Bronchial epithelial cell (primary cell): ENCODE data around the gene ZWILCH. TPM values are rescaled to one million over a fixed set of nuclear protein-coding genes. Genes with fewer than 3 reads are reported as not detected.
"Not testable (repeated sequence)": the region's sequence is repeated elsewhere in the genome, so short reads cannot be mapped to it uniquely, and the experiment has no call there.

Experiments
- DNase-seq: peaks from one replicate; pipeline ENCODE4 v3.0.0-alpha.2; 2010; ENCODE audit warnings: low read depth
- FAIRE-seq: peaks from 2 replicates; lab custom pipeline; 2011; peaks lifted over from hg19 to GRCh38; lab: Jason Lieb, UNC
- H3K27me3 ChIP-seq: 2 replicates; pipeline ENCODE4 v1.5.1; 2011; ENCODE audit warnings: low read length; ENCODE audit not compliant: control insufficient read depth, insufficient read depth
- H3K36me3 ChIP-seq: 2 replicates; pipeline ENCODE4 v1.5.1; 2011; ENCODE audit warnings: low read length; ENCODE audit not compliant: control insufficient read depth, insufficient read depth
- H3K4me3 ChIP-seq: 2 replicates; pipeline ENCODE4 v1.5.1; 2011; ENCODE audit warnings: mild to moderate bottlenecking, low read depth, low read length, control low read depth
- total RNA-seq: library from RNA; depleted of rRNA; stranded (reverse); fragments of >200 nt; gene quantifications from 2 replicates; pipeline ENCODE4 v1.2.1, GENCODE V29; 2014
- TF ChIP-seq, protein P1 (sequence below): IDR thresholded peaks from 2 replicates; pipeline ENCODE4 v1.5.1; 2011; ENCODE audit warnings: mild to moderate bottlenecking, moderate library complexity, low read length, control low read depth, inconsistent platforms; ENCODE audit not compliant: insufficient read depth, severe bottlenecking

The ZWILCH gene
- total RNA-seq, 1 donor from 2014 or later, result 6.1 TPM

DNA sequence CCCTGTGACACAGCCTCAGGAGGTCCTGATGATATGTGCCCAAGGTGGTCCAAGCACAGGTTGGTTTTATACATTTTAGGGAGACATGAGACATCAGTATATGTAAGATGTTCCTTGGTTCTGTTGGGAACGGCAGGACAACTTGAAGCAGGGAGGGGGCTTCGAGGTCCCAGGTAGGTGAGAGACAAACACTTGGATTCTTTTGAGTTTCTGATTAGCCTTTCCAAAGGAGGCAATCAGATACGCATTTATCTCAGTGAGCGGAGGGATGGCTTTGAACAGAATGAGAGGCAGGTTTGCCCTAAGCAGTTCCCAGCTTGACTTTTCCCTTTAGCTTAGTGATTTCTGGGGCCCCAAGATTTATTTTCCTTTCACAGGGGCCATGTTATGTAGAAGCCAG is 34.3 kb upstream of the ZWILCH start:
- not testable (repeated sequence) for DNase-seq, FAIRE-seq, H3K36me3 ChIP-seq, H3K4me3 ChIP-seq, H3K27me3 ChIP-seq

- TF ChIP-seq, protein P1, sequence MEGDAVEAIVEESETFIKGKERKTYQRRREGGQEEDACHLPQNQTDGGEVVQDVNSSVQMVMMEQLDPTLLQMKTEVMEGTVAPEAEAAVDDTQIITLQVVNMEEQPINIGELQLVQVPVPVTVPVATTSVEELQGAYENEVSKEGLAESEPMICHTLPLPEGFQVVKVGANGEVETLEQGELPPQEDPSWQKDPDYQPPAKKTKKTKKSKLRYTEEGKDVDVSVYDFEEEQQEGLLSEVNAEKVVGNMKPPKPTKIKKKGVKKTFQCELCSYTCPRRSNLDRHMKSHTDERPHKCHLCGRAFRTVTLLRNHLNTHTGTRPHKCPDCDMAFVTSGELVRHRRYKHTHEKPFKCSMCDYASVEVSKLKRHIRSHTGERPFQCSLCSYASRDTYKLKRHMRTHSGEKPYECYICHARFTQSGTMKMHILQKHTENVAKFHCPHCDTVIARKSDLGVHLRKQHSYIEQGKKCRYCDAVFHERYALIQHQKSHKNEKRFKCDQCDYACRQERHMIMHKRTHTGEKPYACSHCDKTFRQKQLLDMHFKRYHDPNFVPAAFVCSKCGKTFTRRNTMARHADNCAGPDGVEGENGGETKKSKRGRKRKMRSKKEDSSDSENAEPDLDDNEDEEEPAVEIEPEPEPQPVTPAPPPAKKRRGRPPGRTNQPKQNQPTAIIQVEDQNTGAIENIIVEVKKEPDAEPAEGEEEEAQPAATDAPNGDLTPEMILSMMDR, result no peak
- no peaks in the 10 kb centered on the region for H3K27me3 ChIP-seq
- no peak overlapping the region for H3K4me3 ChIP-seq
- H3K36me3 ChIP-seq, result no peaks in the 10 kb centered on the region
- DNase-seq (no peak), FAIRE-seq (no peak)
Observed at GRCh38 chr15:66472176-66472999, 32.7 kb upstream of the ZWILCH start.

- no peaks in the 10 kb centered on the region for H3K27me3 ChIP-seq
- no peak overlapping the region for H3K4me3 ChIP-seq
- FAIRE-seq, result no peak
- no peaks in the 10 kb centered on the region for H3K36me3 ChIP-seq
- DNase-seq, result no peak
- TF ChIP-seq, protein P1, result no peak
Observed at GRCh38 chr15:66474135-66474534, 31.0 kb upstream of the ZWILCH start.

DNA sequence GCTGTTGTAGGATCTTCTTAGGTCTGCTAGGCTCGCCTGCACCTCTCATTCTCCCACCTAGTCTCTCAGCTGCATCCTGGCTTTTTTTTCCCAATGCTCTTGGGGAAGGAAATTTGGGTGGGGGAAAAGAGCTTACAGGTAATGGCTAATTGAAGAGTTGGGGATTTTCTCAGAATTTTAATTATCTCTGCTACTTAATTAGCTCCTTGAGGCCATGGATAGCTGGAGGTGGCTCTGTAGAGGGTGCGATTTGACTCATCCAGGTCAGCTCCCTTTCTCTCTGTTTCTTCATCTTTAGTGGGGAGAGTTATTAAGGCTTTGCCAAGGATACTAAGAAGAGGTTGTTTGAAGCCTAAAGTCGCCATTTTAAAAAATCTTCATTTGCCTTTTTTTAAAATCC is 30.2 kb upstream of the ZWILCH start:
- DNase-seq (no peak), FAIRE-seq (no peak)
- Histone ChIP-seq H3K36me3 (no peaks in the 10 kb centered on the region), H3K27me3 (no peaks in the 10 kb centered on the region), H3K4me3 (no peak overlapping the region)
- TF ChIP-seq, protein P1, result no peak

- TF ChIP-seq, protein P1, result no peak
- FAIRE-seq, result no peak
Observed at GRCh38 chr15:66476535-66476934, 28.6 kb upstream of the ZWILCH start.

GRCh38 chr15:66477011-66477410 is 28.1 kb upstream of the ZWILCH start:
- Histone ChIP-seq H3K36me3 (peaks cover 3% of the 10 kb centered on the region), H3K27me3 (no peaks in the 10 kb centered on the region), H3K4me3 (no peak overlapping the region)
- FAIRE-seq (no peak), DNase-seq (no peak)
- TF ChIP-seq, protein P1, result no peak

More at GRCh38 chr15:66476535-66476934, 28.6 kb upstream of the ZWILCH start:
- no peak overlapping the region for H3K4me3 ChIP-seq
- DNase-seq, result no peak
- no peaks in the 10 kb centered on the region for H3K27me3 ChIP-seq
- no peaks in the 10 kb centered on the region for H3K36me3 ChIP-seq
